Right lobe of liver (tissue), 6 donors: ENCODE measurements around the gene ARPC1B. TPM values are rescaled to one million over a fixed set of nuclear protein-coding genes. Genes with fewer than 3 reads are reported as not detected.
A peak's percentile ranks its signal among the peaks of the same experiment; 100 is the strongest.
"Not testable (repeated sequence)": the region's sequence is repeated elsewhere in the genome, so short reads cannot be mapped to it uniquely, and the experiment has no call there.

Experiments
- ATAC-seq, 4 donors: fragments of 200-7000 bp; cut with Tn5 transposase; one replicate each; pipeline ENCODE4 v1.9.1; 2020; ENCODE audit warnings: mild to moderate bottlenecking in 4 of 4, moderate library complexity in 4 of 4
- DNase-seq, 3 donors: peaks; one replicate each; pipeline ENCODE4 v3.0.0-alpha.2; 2020
- H3K27ac ChIP-seq, 3 donors: fragments of 200-600 bp; one replicate each; pipeline ENCODE4 v1.8.0; 2022
- H3K27me3 ChIP-seq, 2 donors: fragments of 200-600 bp; one replicate each; pipeline ENCODE4 v1.8.0; 2022
- H3K36me3 ChIP-seq, 4 donors: fragments of 200-600 bp; sonication (generic) in 1 of 4; one replicate each; pipeline versions ENCODE4 v1.5.1 to v1.8.0; 2017 to 2022; ENCODE audit warnings: control low read depth in 1 of 4
- H3K4me1 ChIP-seq, 4 donors: fragments of 200-600 bp; sonication (generic) in 1 of 4; one replicate each; pipeline versions ENCODE4 v1.5.1 to v1.8.0; 2017 to 2022; ENCODE audit warnings: control low read depth in 1 of 4
- H3K4me3 ChIP-seq, 3 donors: fragments of 200-600 bp; one replicate each; pipeline ENCODE4 v1.8.0; 2022
- H3K9me3 ChIP-seq, 4 donors: fragments of 200-600 bp; sonication (generic) in 1 of 4; one replicate each; pipeline versions ENCODE4 v1.5.1 to v1.8.0; 2017 to 2022; ENCODE audit warnings: control low read depth in 1 of 4
- CTCF ChIP-seq, 4 donors: fragments of 200-600 bp in 3 of 4; fragments of 450-650 bp in 1 of 4; IDR thresholded peaks; one replicate each; pipeline versions ENCODE4 v1.5.1 to v1.8.0; 2016 to 2022; ENCODE audit warnings: antibody characterized with exemption in 4 of 4, mild to moderate bottlenecking in 2 of 4
- POLR2A ChIP-seq: fragments of 450-650 bp; IDR thresholded peaks from one replicate; pipeline ENCODE4 v1.6.1; 2017; ENCODE audit warnings: antibody characterized with exemption, mild to moderate bottlenecking
- WGBS: methylation state at CpG from one replicate; pipeline ENCODE4 v1.1.6; 2018; ENCODE audit warnings: low coverage, low lambda C conversion rate; ENCODE audit not compliant: insufficient coverage; ENCODE audit errors: missing lambda C conversion rate; 5-methylcytosine and 5-hydroxymethylcytosine counted together
- intact Hi-C, 2 donors: fragments of 100-400 bp; cut with DNase I; formaldehyde crosslinking; loops; one replicate each; pipeline versions ENCODE4 v1.11.2 to v1.14.1; 2022
- total RNA-seq, 6 experiments: library from RNA; depleted of rRNA in 2 of 6; stranded (reverse); fragments of >200 nt in 2 of 6; fragmentation: NEBNext Ultra II Directional in 3 of 6; extraction: Animal tissue kit (Norgen Biotek cat#: 25700) in 3 of 6; gene quantifications; one replicate each; pipeline versions ENCODE4 v1.1.0 to v1.2.4, GENCODE V29; 2016 to 2023
- donor health status: DM: no; HTN: yes; CAD: no.
- donor health status: DM: no; HTN: no; CAD: no.
- donor health status: DM: no; HTN: no; CAD: no.
- donor health status: DM: no; HTN: yes; CAD: no.
- donor health status: DM: no; HTN: yes; CAD: no.

ARPC1B gene
- total RNA-seq, 6 experiments from 2014 or later: 24.4 to 197 (median 52.7) TPM

GRCh38 chr7:99409192-99409572, 34.7 kb downstream of the ARPC1B start:
- Histone ChIP-seq H3K36me3 (peaks cover 0 to 33% (median 10%) of the 10 kb centered on the region in 4 donors), H3K4me1 (peaks cover 0 to 19% (median 11%) of the 10 kb centered on the region in 4 donors), H3K4me3 (peak overlapping the region; percentile 98 to 100 (median 100)), H3K27me3 (no peaks in the 10 kb centered on the region), H3K27ac (peak overlapping the region; percentile 97 to 99 (median 99)), H3K9me3 (no peaks in the 10 kb centered on the region)
- ATAC-seq (no peak), DNase-seq (no peak)
- under 1% methylated on average over 18 of the region's 18 CpGs for WGBS
- no peak for TF ChIP-seq POLR2A
- TF ChIP-seq CTCF (IDR thresholded peaks at IDR 0.05): no peak
- intact Hi-C loops: no loop called here

- intact Hi-C loops: no loop called here
- H3K9me3 ChIP-seq: no peaks in the 10 kb centered on the region
- peaks cover 0 to 39% (median 11%) of the 10 kb centered on the region in 4 donors for H3K36me3 ChIP-seq
- 7% methylated on average over 3 of the region's 3 CpGs for WGBS
- peaks cover 0 to 20% (median 12%) of the 10 kb centered on the region in 4 donors for H3K4me1 ChIP-seq
- H3K4me3 ChIP-seq: peak overlapping the region; percentile 98 to 100 (median 100)
- TF ChIP-seq CTCF (IDR thresholded peaks at IDR 0.05): no peak
- no peak for TF ChIP-seq POLR2A
- ATAC-seq (no peak), DNase-seq (no peak)
- H3K27ac ChIP-seq: no peak overlapping the region
- H3K27me3 ChIP-seq: no peaks in the 10 kb centered on the region
Measured at GRCh38 chr7:99409806-99410205, 35.3 kb downstream of the ARPC1B start.

DNA sequence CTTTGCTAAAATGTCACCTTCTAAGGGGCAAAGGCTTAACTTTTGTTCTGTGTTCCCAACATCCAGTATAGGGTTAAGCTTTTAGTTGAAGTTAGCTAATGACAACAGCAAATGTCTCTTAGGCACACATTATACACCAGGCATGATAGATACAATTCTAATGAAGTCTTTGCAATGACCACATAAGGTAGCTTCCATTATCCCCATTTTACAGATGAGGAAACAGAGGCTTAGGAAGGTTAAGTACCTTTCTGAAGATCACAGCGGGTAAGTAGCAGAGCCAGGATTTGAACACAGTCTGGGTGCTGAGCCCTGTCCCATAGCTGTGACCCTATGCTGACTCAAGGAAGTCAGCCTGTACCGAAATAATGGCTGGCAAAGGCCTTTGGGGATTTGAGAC, 36.1 kb downstream of the ARPC1B start:
- no peak for TF ChIP-seq CTCF (IDR thresholded peaks at IDR 0.05)
- Histone ChIP-seq H3K36me3 (peaks cover 0 to 43% (median 12%) of the 10 kb centered on the region in 4 donors), H3K27me3 (no peaks in the 10 kb centered on the region), H3K4me3 (no peak overlapping the region), H3K4me1 (peaks cover 0 to 26% (median 15%) of the 10 kb centered on the region in 4 donors), H3K27ac (no peak overlapping the region), H3K9me3 (no peaks in the 10 kb centered on the region)
- intact Hi-C loops: no loop called here
- WGBS: 100% methylated on average over 2 of the region's 2 CpGs
- DNase-seq (no peak), ATAC-seq (no peak)

DNA sequence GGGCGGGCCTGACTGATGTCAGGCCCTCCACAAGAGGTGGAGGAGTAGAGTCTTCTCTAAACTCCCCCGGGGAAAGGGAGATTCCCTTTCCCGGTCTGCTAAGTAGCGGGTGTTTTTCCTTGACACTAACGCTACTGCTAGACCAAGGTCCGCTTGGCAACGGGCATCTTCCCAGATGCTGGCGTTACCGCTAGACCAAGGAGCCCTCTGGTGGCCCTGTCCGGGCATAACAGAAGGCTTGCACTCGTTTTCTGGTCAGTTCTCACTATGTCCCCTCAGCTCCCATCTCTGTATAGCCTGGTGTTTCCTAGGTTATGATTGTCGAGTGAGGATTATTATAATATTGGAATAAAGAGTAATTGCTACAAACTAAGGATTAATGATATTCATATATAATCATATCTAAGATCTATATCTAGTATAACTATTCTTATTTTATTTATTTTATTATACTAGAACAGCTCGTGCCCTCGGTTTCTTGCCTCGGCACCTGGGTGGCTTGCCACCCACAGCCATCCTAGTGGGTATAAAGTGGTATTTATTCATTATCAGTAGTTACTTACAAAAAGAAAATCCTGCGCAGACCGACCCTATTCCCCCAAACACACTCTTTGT, 41.1 kb downstream of the ARPC1B start:
- 41% methylated on average over 8 of the region's 17 CpGs for WGBS
- H3K9me3 ChIP-seq, intact Hi-C loops, H3K27me3 ChIP-seq, H3K4me3 ChIP-seq: not testable (repeated sequence)
- Histone ChIP-seq H3K36me3 (peaks cover 0 to 81% (median 38%) of the 10 kb centered on the region in 4 donors), H3K4me1 (peaks cover 0 to 34% (median 11%) of the 10 kb centered on the region in 4 donors), H3K27ac (peak overlapping the region in 2 of 3 donors; percentile 25 to 56)
- DNase-seq: peak; percentile 74 to 86 (median 81)
- peak in 3 of 4 donors; percentile 41 to 54 (median 50) for ATAC-seq
- TF ChIP-seq CTCF (IDR thresholded peaks at IDR 0.05): peak; percentile 67 to 82 (median 75)
